SK-N-SH (cell line): ENCODE data around the gene LGALS14.

ENCODE experiments used
- EP300 ChIP-seq, 2 experiments: IDR thresholded peaks; 2 replicates each; pipeline versions ENCODE4 v1.4.0 to v1.6.1; 2012; ENCODE audit warnings: borderline replicate concordance in 1 of 2, low read depth in 1 of 2, low read length in 1 of 2
- FOXJ3 ChIP-seq: sonication (generic); formaldehyde crosslinking; IDR thresholded peaks from 2 replicates; pipeline ENCODE4 v1.5.1; 2020; ENCODE audit warnings: mild to moderate bottlenecking, missing genetic modification reagents
- GATA2 ChIP-seq: sonication (generic); formaldehyde crosslinking; IDR thresholded peaks from 2 replicates; pipeline ENCODE4 v1.5.0; 2020; ENCODE audit warnings: mild to moderate bottlenecking, missing genetic modification reagents
- JUND ChIP-seq: IDR thresholded peaks from 2 replicates; pipeline ENCODE4 v1.4.0; 2012
- MXI1 ChIP-seq: IDR thresholded peaks from 2 replicates; pipeline ENCODE4 v1.6.1; 2012; ENCODE audit warnings: mild to moderate bottlenecking, low read depth, low read length, improper control_type of control experiment
- RAD21 ChIP-seq: IDR thresholded peaks from 2 replicates; pipeline ENCODE4 v1.6.1; 2012; ENCODE audit warnings: mild to moderate bottlenecking, low read length
- TF ChIP-seq, protein P1 (sequence below): fragments of 200-600 bp; sonication (generic); IDR thresholded peaks from 2 replicates; pipeline ENCODE4 v1.6.1; 2017; ENCODE audit warnings: antibody characterized with exemption, mild to moderate bottlenecking, moderate library complexity
- TF ChIP-seq, protein P2 (sequence below): IDR thresholded peaks from 2 replicates; pipeline ENCODE4 v1.4.0; 2012; ENCODE audit warnings: low read depth
- TF ChIP-seq, protein P3 (sequence below): fragments of 150-350 bp; IDR thresholded peaks from 2 replicates; pipeline ENCODE4 v1.6.1; 2017; ENCODE audit warnings: antibody characterized with exemption, low read length, low read depth, borderline replicate concordance
- TF ChIP-seq, protein P4 (sequence below): IDR thresholded peaks from 2 replicates; pipeline ENCODE4 v1.6.1; 2012; ENCODE audit warnings: mild to moderate bottlenecking, low read depth, low read length, moderate library complexity
- TF ChIP-seq, protein P5 (sequence below): IDR thresholded peaks from 2 replicates; pipeline ENCODE4 v1.4.0; 2012; ENCODE audit warnings: low read depth, borderline replicate concordance

DNA sequence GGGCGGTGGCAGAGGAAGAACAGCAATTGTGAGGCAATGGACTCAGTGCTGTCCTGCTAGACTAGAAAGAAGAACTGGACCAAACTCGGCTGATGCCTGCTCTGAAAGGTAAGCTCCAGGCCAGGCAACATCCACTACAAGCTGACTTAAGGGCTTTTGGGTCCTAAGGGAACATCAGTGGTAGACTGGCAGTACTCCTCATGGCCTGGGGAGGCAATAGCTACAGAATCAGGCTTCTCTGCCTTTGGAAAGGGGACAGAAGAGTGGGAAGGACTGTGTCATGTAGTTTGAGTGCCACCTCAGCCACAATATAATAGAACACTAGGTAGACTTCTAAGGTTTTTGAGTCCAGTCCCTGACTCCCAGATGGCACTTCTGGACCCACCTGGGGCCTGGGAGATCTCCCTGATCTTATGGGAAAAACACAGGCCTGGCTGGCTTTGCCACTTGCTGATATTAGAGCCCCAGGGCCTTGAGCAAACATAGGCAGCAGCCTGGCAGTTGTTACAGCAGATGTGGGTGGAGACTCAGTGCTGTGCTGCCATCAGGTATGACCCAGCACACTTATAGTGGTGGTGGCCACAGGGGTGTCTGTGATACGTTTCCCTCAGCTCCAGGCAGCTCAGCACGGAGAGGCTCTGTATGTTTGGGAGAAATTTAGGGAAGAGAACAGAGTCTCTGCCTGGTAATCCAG, 42.7 kb downstream of the LGALS14 start:
- TF ChIP-seq MXI1 = no peak
- TF ChIP-seq, protein P1, sequence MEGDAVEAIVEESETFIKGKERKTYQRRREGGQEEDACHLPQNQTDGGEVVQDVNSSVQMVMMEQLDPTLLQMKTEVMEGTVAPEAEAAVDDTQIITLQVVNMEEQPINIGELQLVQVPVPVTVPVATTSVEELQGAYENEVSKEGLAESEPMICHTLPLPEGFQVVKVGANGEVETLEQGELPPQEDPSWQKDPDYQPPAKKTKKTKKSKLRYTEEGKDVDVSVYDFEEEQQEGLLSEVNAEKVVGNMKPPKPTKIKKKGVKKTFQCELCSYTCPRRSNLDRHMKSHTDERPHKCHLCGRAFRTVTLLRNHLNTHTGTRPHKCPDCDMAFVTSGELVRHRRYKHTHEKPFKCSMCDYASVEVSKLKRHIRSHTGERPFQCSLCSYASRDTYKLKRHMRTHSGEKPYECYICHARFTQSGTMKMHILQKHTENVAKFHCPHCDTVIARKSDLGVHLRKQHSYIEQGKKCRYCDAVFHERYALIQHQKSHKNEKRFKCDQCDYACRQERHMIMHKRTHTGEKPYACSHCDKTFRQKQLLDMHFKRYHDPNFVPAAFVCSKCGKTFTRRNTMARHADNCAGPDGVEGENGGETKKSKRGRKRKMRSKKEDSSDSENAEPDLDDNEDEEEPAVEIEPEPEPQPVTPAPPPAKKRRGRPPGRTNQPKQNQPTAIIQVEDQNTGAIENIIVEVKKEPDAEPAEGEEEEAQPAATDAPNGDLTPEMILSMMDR = no peak
- no peak for TF ChIP-seq RAD21
- TF ChIP-seq, protein P2, sequence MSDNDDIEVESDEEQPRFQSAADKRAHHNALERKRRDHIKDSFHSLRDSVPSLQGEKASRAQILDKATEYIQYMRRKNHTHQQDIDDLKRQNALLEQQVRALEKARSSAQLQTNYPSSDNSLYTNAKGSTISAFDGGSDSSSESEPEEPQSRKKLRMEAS = no peak
- TF ChIP-seq, protein P3, sequence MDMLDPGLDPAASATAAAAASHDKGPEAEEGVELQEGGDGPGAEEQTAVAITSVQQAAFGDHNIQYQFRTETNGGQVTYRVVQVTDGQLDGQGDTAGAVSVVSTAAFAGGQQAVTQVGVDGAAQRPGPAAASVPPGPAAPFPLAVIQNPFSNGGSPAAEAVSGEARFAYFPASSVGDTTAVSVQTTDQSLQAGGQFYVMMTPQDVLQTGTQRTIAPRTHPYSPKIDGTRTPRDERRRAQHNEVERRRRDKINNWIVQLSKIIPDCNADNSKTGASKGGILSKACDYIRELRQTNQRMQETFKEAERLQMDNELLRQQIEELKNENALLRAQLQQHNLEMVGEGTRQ = no peak
- TF ChIP-seq EP300 (IDR thresholded peaks at IDR 0.05; ENCODE audit: borderline replicate concordance in 1 of 2, low read depth in 1 of 2, low read length in 1 of 2) = no peak
- TF ChIP-seq, protein P4, sequence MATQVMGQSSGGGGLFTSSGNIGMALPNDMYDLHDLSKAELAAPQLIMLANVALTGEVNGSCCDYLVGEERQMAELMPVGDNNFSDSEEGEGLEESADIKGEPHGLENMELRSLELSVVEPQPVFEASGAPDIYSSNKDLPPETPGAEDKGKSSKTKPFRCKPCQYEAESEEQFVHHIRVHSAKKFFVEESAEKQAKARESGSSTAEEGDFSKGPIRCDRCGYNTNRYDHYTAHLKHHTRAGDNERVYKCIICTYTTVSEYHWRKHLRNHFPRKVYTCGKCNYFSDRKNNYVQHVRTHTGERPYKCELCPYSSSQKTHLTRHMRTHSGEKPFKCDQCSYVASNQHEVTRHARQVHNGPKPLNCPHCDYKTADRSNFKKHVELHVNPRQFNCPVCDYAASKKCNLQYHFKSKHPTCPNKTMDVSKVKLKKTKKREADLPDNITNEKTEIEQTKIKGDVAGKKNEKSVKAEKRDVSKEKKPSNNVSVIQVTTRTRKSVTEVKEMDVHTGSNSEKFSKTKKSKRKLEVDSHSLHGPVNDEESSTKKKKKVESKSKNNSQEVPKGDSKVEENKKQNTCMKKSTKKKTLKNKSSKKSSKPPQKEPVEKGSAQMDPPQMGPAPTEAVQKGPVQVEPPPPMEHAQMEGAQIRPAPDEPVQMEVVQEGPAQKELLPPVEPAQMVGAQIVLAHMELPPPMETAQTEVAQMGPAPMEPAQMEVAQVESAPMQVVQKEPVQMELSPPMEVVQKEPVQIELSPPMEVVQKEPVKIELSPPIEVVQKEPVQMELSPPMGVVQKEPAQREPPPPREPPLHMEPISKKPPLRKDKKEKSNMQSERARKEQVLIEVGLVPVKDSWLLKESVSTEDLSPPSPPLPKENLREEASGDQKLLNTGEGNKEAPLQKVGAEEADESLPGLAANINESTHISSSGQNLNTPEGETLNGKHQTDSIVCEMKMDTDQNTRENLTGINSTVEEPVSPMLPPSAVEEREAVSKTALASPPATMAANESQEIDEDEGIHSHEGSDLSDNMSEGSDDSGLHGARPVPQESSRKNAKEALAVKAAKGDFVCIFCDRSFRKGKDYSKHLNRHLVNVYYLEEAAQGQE = no peak
- TF ChIP-seq JUND = no peak
- no peak for TF ChIP-seq FOXJ3 (CRISPR knock-in tag)
- no peak for TF ChIP-seq GATA2 (CRISPR knock-in tag)
- TF ChIP-seq, protein P5, sequence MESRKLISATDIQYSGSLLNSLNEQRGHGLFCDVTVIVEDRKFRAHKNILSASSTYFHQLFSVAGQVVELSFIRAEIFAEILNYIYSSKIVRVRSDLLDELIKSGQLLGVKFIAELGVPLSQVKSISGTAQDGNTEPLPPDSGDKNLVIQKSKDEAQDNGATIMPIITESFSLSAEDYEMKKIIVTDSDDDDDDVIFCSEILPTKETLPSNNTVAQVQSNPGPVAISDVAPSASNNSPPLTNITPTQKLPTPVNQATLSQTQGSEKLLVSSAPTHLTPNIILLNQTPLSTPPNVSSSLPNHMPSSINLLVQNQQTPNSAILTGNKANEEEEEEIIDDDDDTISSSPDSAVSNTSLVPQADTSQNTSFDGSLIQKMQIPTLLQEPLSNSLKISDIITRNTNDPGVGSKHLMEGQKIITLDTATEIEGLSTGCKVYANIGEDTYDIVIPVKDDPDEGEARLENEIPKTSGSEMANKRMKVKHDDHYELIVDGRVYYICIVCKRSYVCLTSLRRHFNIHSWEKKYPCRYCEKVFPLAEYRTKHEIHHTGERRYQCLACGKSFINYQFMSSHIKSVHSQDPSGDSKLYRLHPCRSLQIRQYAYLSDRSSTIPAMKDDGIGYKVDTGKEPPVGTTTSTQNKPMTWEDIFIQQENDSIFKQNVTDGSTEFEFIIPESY = no peak
